T-helper 9 cell (primary cell): Measurements from ENCODE around the gene SLC39A2.

Experiments used
- DNase-seq: peaks from one replicate; pipeline ENCODE4 v3.0.0-alpha.2; 2020

SLC39A2 gene

DNA sequence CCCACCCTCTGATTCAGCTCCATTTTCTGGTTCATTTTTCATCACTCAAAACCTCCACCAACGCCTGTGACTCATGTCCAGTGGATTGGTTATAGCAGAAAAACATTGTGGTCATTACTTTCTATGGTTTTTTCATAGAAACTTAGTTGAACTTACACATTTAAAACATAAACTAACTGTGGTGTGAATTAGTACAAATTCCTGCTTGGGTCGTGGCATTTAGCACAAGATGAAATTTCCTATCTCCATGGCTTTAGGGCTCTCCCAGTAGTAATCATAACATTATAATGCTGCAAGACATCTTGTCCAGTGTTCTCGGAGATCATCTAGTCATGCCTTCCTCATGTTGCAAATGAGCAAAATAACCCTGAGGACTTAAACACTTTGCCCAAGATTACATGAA, 50.2 kb downstream of the SLC39A2 start:
- DNase-seq = no peak

DNA sequence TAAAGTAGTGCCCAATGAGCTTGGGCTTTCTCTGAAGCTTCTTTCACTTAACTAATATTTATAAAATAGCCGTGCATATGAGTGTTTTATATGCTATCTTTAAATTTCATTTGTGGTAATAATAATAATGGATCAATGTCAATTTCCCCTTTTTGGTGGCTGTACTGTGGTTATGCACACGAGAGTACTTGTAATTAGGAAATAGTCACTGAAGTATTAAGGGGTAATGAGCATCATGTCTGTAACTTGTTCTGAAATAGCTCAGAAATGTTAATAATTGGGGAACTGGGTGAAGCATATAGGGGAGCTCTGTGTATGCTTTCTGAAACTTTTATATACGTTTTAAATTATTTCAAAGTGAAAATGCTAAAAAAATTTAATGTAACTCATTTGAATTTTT, 51.5 kb downstream of the SLC39A2 start:
- no peak for DNase-seq
